Measurements from ENCODE around the gene EPHB1.

DNA sequence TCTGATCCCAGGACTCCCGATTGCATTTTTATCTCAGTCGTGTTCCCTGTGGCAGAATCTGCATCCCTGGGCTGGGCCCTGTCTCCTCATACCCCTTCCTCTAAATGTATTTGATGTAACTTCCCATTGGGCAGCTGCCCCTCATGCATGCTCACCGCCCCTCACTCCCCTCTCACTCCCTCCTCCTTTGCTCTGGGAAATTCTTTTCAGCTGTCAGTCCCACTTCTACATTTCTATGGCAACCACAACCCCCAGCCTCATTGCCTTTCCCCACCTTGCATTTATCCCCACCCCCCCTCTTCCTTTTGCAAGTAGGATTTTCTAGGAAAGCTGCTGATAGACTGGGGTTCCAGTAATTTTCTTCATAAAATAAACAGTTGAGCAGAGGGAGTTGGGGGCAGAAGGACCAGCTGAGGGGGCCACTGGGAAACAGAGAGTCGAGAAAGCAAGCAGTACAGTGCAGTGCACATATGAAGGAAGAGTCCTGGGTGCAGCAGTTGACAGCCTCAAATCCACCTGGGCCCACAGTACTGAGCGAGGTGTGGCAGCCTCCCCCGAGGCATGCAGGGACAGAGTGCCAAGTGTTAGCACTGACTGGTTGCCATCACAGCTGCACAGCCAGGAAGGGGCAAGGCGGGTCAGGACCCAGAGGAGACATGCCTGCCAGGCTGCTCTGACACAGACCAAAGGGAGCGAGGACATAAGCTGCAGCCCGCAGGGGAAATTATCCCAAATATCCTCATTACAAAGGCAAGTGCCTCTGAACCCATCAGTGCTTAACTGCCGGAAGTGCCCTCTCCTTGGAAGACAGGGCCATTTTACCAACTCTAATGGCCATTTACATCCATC, 476.3 kb downstream of the EPHB1 start:
- TF ChIP-seq, protein P1, sequence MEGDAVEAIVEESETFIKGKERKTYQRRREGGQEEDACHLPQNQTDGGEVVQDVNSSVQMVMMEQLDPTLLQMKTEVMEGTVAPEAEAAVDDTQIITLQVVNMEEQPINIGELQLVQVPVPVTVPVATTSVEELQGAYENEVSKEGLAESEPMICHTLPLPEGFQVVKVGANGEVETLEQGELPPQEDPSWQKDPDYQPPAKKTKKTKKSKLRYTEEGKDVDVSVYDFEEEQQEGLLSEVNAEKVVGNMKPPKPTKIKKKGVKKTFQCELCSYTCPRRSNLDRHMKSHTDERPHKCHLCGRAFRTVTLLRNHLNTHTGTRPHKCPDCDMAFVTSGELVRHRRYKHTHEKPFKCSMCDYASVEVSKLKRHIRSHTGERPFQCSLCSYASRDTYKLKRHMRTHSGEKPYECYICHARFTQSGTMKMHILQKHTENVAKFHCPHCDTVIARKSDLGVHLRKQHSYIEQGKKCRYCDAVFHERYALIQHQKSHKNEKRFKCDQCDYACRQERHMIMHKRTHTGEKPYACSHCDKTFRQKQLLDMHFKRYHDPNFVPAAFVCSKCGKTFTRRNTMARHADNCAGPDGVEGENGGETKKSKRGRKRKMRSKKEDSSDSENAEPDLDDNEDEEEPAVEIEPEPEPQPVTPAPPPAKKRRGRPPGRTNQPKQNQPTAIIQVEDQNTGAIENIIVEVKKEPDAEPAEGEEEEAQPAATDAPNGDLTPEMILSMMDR (IDR thresholded peaks at IDR 0.05) = no peak
- TF ChIP-seq POLR2A (IDR thresholded peaks at IDR 0.05) = no peak

Measured in thyroid gland (tissue), 4 donors.